Measurements from ENCODE around the gene HECTD3.
"Not testable (repeated sequence)": the region's sequence is repeated elsewhere in the genome, so short reads cannot be mapped to it uniquely, and the experiment has no call there.

Gene HECTD3

GRCh38 chr1:45013551-45014209 lies 2.6 kb upstream of the HECTD3 start:
- DNase-seq = no peak

GRCh38 chr1:45012639-45013278 lies 1.6 kb upstream of the HECTD3 start:
- DNase-seq = no peak

- DNase-seq = peak; percentile 56
Measured at GRCh38 chr1:45011837-45012638, 914 bp upstream of the HECTD3 start, which contains the start of gene UROD. UROD (plus strand) TSS chr1:45012254; CDS start chr1:45012266, 12 bp downstream.

- DNase-seq = no peak
Measured at GRCh38 chr1:45009956-45010854, 919 bp downstream of the HECTD3 start.

GRCh38 chr1:45009296-45009865 lies 1.7 kb downstream of the HECTD3 start:
- no peak for DNase-seq

- DNase-seq = no peak
Measured at GRCh38 chr1:45008516-45008915, 2.6 kb downstream of the HECTD3 start.

GRCh38 chr1:45008076-45008475 lies 3.0 kb downstream of the HECTD3 start:
- DNase-seq = no peak

- no peak for DNase-seq
Measured at GRCh38 chr1:45007311-45007710, 3.8 kb downstream of the HECTD3 start.

- DNase-seq = no peak
Measured at GRCh38 chr1:45005761-45006160, 5.4 kb downstream of the HECTD3 start.

GRCh38 chr1:45004281-45004920 lies 6.7 kb downstream of the HECTD3 start:
- DNase-seq = no peak

- no peak for DNase-seq
Measured at GRCh38 chr1:45003741-45004140, 7.4 kb downstream of the HECTD3 start.

GRCh38 chr1:45002650-45003645 lies 8.2 kb downstream of the HECTD3 start:
- DNase-seq = no peak

GRCh38 chr1:45001576-45001975 lies 9.5 kb downstream of the HECTD3 start:
- not testable (repeated sequence) for DNase-seq

- DNase-seq = no peak
Measured at GRCh38 chr1:45001011-45001481, 10.1 kb downstream of the HECTD3 start.

GRCh38 chr1:44999232-44999631 lies 11.9 kb downstream of the HECTD3 start:
- DNase-seq = no peak

GRCh38 chr1:44995467-44996238 lies 15.5 kb downstream of the HECTD3 start:
- DNase-seq = no peak

- no peak for DNase-seq
Measured at GRCh38 chr1:44994309-44994898, 16.7 kb downstream of the HECTD3 start.

GRCh38 chr1:44988531-44989156 lies 22.5 kb downstream of the HECTD3 start:
- DNase-seq = no peak

Data from GOT3 (cell line).